ENCODE measurements around the gene GPR107.

Gene GPR107

GRCh38 chr9:130101915-130102314 lies 48.2 kb downstream of the GPR107 start:
- TF ChIP-seq, protein P1, sequence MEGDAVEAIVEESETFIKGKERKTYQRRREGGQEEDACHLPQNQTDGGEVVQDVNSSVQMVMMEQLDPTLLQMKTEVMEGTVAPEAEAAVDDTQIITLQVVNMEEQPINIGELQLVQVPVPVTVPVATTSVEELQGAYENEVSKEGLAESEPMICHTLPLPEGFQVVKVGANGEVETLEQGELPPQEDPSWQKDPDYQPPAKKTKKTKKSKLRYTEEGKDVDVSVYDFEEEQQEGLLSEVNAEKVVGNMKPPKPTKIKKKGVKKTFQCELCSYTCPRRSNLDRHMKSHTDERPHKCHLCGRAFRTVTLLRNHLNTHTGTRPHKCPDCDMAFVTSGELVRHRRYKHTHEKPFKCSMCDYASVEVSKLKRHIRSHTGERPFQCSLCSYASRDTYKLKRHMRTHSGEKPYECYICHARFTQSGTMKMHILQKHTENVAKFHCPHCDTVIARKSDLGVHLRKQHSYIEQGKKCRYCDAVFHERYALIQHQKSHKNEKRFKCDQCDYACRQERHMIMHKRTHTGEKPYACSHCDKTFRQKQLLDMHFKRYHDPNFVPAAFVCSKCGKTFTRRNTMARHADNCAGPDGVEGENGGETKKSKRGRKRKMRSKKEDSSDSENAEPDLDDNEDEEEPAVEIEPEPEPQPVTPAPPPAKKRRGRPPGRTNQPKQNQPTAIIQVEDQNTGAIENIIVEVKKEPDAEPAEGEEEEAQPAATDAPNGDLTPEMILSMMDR (IDR thresholded peaks at IDR 0.05; ENCODE audit: low read depth, low read length, missing control alignments) = no peak
- in situ Hi-C loops (cut with HindIII; ENCODE audit: low sequenced_read_pairs) = no loop called here
- H3K4me3 ChIP-seq (ENCODE audit: low read depth, low read length) = no peak overlapping the region
- no peak for DNase-seq (ENCODE audit: low read depth)

GRCh38 chr9:130104491-130105193 lies 50.9 kb downstream of the GPR107 start:
- in situ Hi-C loops (cut with HindIII; ENCODE audit: low sequenced_read_pairs) = no loop called here
- TF ChIP-seq, protein P1 (IDR thresholded peaks at IDR 0.05; ENCODE audit: low read depth, low read length, missing control alignments) = no peak
- no peak overlapping the region for H3K4me3 ChIP-seq (ENCODE audit: low read depth, low read length)
- DNase-seq (ENCODE audit: low read depth) = no peak

- TF ChIP-seq, protein P1 (IDR thresholded peaks at IDR 0.05; ENCODE audit: low read depth, low read length, missing control alignments) = no peak
- no peak overlapping the region for H3K4me3 ChIP-seq (ENCODE audit: low read depth, low read length)
- DNase-seq (ENCODE audit: low read depth) = no peak
- in situ Hi-C loops (cut with HindIII; ENCODE audit: low sequenced_read_pairs) = no loop called here
Measured at GRCh38 chr9:130106860-130107233, 53.1 kb downstream of the GPR107 start.

- DNase-seq (ENCODE audit: low read depth) = peak; percentile 74
- TF ChIP-seq, protein P1 (IDR thresholded peaks at IDR 0.05; ENCODE audit: low read depth, low read length, missing control alignments) = peak; percentile 76
- in situ Hi-C loops (cut with HindIII; ENCODE audit: low sequenced_read_pairs) = no loop called here
- no peak overlapping the region for H3K4me3 ChIP-seq (ENCODE audit: low read depth, low read length)
Measured at GRCh38 chr9:130107234-130107861, 53.6 kb downstream of the GPR107 start.

DNA sequence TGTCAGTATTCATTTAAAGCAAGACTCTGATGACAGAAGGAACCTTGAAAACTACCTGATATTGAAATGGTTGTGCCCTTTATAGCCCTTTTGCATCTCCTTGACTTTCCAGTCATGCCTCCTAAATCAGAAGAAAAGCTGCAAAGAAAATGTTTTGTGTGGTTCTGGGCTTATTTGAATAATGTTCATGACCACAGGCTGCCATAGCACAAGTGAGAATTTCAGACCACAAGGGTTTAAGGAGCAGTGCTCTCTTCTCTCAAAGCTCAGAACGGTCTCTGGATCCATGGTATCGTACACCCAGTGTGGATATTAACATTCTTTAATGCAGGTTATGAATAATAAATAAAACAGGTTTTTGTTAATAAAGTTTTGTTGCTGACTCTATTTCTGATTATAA lies 54.2 kb downstream of the GPR107 start:
- DNase-seq (ENCODE audit: low read depth) = no peak
- TF ChIP-seq, protein P1 (IDR thresholded peaks at IDR 0.05; ENCODE audit: low read depth, low read length, missing control alignments) = no peak
- H3K4me3 ChIP-seq (ENCODE audit: low read depth, low read length) = no peak overlapping the region
- in situ Hi-C loops (cut with HindIII; ENCODE audit: low sequenced_read_pairs) = no loop called here

GRCh38 chr9:130110166-130110565 lies 56.5 kb downstream of the GPR107 start:
- in situ Hi-C loops (cut with HindIII; ENCODE audit: low sequenced_read_pairs) = loop anchor here (5.0 kb wide), 1 partner anchor 77 kb away; no protein-coding TSS in a partner anchor
- H3K4me3 ChIP-seq (ENCODE audit: low read depth, low read length) = no peak overlapping the region
- no peak for DNase-seq (ENCODE audit: low read depth)
- TF ChIP-seq, protein P1 (IDR thresholded peaks at IDR 0.05; ENCODE audit: low read depth, low read length, missing control alignments) = peak; percentile 29
